SK-N-SH (cell line): Measurements from ENCODE around the gene SYTL5. TPM values are rescaled to one million over a fixed set of nuclear protein-coding genes. Genes with fewer than 3 reads are reported as not detected.

Experiments
- CTCF ChIA-PET: fragments of 300-600, 350-600 bp; formaldehyde crosslinking; extraction: SDS; loops from one replicate; lab custom pipeline; 2021; lab: Yijun Ruan, JAX
- POLR2A ChIA-PET: fragments of 350-600 bp; sonication (Branson Sonifier 250); formaldehyde crosslinking; extraction: SDS; loops from one replicate; lab custom pipeline; 2020; ENCODE audit warnings: antibody characterized with exemption, inconsistent platforms; lab: Yijun Ruan, JAX
- DNase-seq: peaks from one replicate; pipeline ENCODE4 v3.0.0; 2012
- H2AFZ ChIP-seq: fragments of 200-600 bp; sonication (generic); 2 replicates; pipeline ENCODE4 v1.8.1; 2016; ENCODE audit warnings: antibody characterized with exemption, mild to moderate bottlenecking, low read depth
- H3F3A ChIP-seq: fragments of 200-600 bp; sonication (generic); replicated peaks from 2 replicates; pipeline ENCODE3; 2016; ENCODE audit warnings: antibody characterized with exemption, mild to moderate bottlenecking; ENCODE audit not compliant: insufficient read depth
- H3K27ac ChIP-seq, 2 experiments: fragments of 200-500 bp in 1 of 2; fragments of 200-600 bp in 1 of 2; sonication (Bioruptor generic) in 1 of 2; sonication (generic), shearing (Covaris generic) in 1 of 2; 2 replicates each; pipeline versions ENCODE4 v1.5.1 to v1.6.1; 2014 to 2016; ENCODE audit warnings: low read depth in 2 of 2, inconsistent platforms in 1 of 2, low read length in 1 of 2, mild to moderate bottlenecking in 1 of 2, mixed read lengths in 1 of 2
- H3K27me3 ChIP-seq: fragments of 200-600 bp; sonication (generic), shearing (Covaris generic); 2 replicates; pipeline ENCODE4 v1.6.1; 2016; ENCODE audit warnings: mixed run types; ENCODE audit not compliant: insufficient read depth
- H3K36me3 ChIP-seq, 2 experiments: fragments of 200-500 bp in 1 of 2; fragments of 200-600 bp in 1 of 2; sonication (Bioruptor generic) in 1 of 2; sonication (generic) in 1 of 2; replicated peaks in 1 of 2; 2 replicates each; pipeline versions ENCODE3 to v1.5.1; 2014 to 2016; ENCODE audit warnings: low read length in 1 of 2, mild to moderate bottlenecking in 1 of 2; ENCODE audit not compliant: insufficient read depth in 2 of 2, control insufficient read depth in 1 of 2
- H3K4me1 ChIP-seq, 2 experiments: fragments of 200-500 bp in 1 of 2; fragments of 200-600 bp in 1 of 2; sonication (Bioruptor generic) in 1 of 2; sonication (generic), shearing (Covaris generic) in 1 of 2; 2 replicates each; pipeline versions ENCODE4 v1.5.1 to v1.6.1; 2014 to 2016; ENCODE audit warnings: low read depth in 1 of 2, low read length in 1 of 2, mixed run types in 1 of 2; ENCODE audit not compliant: insufficient read depth in 2 of 2, control insufficient read depth in 1 of 2
- H3K4me2 ChIP-seq: fragments of 200-600 bp; sonication (generic), shearing (Covaris generic); 2 replicates; pipeline ENCODE4 v1.6.1; 2017; ENCODE audit warnings: mixed run types
- H3K4me3 ChIP-seq, 2 experiments: fragments of 200-500 bp in 1 of 2; fragments of 200-600 bp in 1 of 2; sonication (Bioruptor generic) in 1 of 2; sonication (generic), shearing (Covaris generic) in 1 of 2; 2 replicates each; pipeline versions ENCODE4 v1.5.1 to v1.8.1; 2014 to 2016; ENCODE audit warnings: low read depth in 2 of 2, inconsistent platforms in 1 of 2, low read length in 1 of 2, mild to moderate bottlenecking in 1 of 2, mixed read lengths in 1 of 2, moderate library complexity in 1 of 2
- H3K79me2 ChIP-seq: fragments of 200-600 bp; sonication (generic); 2 replicates; pipeline ENCODE4 v1.8.1; 2017; ENCODE audit warnings: mild to moderate bottlenecking; ENCODE audit not compliant: insufficient read depth
- H3K9ac ChIP-seq: fragments of 200-600 bp; sonication (generic); 2 replicates; pipeline ENCODE4 v1.6.1; 2017; ENCODE audit warnings: mixed run types
- H3K9me2 ChIP-seq: fragments of 200-600 bp; sonication (generic); 2 replicates; pipeline ENCODE4 v1.6.1; 2017; ENCODE audit warnings: mixed run types
- H3K9me3 ChIP-seq: fragments of 200-600 bp; sonication (generic); 2 replicates; pipeline ENCODE4 v1.6.1; 2017; ENCODE audit warnings: mixed run types, mild to moderate bottlenecking, moderate library complexity
- H4K20me1 ChIP-seq: fragments of 200-600 bp; sonication (generic); 2 replicates; pipeline ENCODE4 v1.6.1; 2017; ENCODE audit warnings: mild to moderate bottlenecking, mixed run types; ENCODE audit not compliant: insufficient read depth
- EP300 ChIP-seq, 2 experiments: IDR thresholded peaks; 2 replicates each; pipeline versions ENCODE4 v1.4.0 to v1.6.1; 2012; ENCODE audit warnings: borderline replicate concordance in 1 of 2, low read depth in 1 of 2, low read length in 1 of 2
- EZH2phosphoT487 ChIP-seq: fragments of 200-600 bp; sonication (generic); IDR thresholded peaks from 2 replicates; pipeline ENCODE4 v1.6.1; 2017; ENCODE audit warnings: low read depth, mixed run types, mild to moderate bottlenecking, antibody characterized with exemption, moderate library complexity, borderline replicate concordance
- FOSL2 ChIP-seq: IDR thresholded peaks from 2 replicates; pipeline ENCODE4 v1.4.0; 2012; ENCODE audit warnings: low read depth, mild to moderate bottlenecking, moderate library complexity, borderline replicate concordance
- FOXJ3 ChIP-seq: sonication (generic); formaldehyde crosslinking; IDR thresholded peaks from 2 replicates; pipeline ENCODE4 v1.5.1; 2020; ENCODE audit warnings: mild to moderate bottlenecking, missing genetic modification reagents
- FOXM1 ChIP-seq: IDR thresholded peaks from 2 replicates; pipeline ENCODE4 v1.4.0; 2012; ENCODE audit warnings: low read depth, mild to moderate bottlenecking
- GABPA ChIP-seq: IDR thresholded peaks from 2 replicates; pipeline ENCODE4 v1.4.0; 2012; ENCODE audit warnings: low read depth, mild to moderate bottlenecking
- IRF3 ChIP-seq: fragments of 150-350 bp; IDR thresholded peaks from 2 replicates; pipeline ENCODE4 v1.6.1; 2016; ENCODE audit warnings: mild to moderate bottlenecking, low read depth, low read length
- TAF1 ChIP-seq: IDR thresholded peaks from 2 replicates; pipeline ENCODE4 v1.6.1; 2012; ENCODE audit warnings: low read depth, mild to moderate bottlenecking, low read length, moderate library complexity, borderline replicate concordance
- USF1 ChIP-seq: IDR thresholded peaks from 2 replicates; pipeline ENCODE4 v1.4.0; 2012; ENCODE audit warnings: low read depth, borderline replicate concordance
- WGBS: methylation state at CpG from one replicate; pipeline ENCODE4 v1.1.6; 2017; ENCODE audit warnings: low lambda C conversion rate; 5-methylcytosine and 5-hydroxymethylcytosine counted together
- polyA plus RNA-seq, 3 experiments: library from polyadenylated mRNA; depleted of rRNA; stranded (reverse); fragments of >200 nt; gene quantifications; 2 replicates each; pipeline ENCODE4 v1.2.3, GENCODE V29; 2012

SYTL5 gene
- polyA plus RNA-seq, 1 of the 3 experiments (the other 2 are of a cell fraction): 0.74 TPM

GRCh38 chrX:37958525-37959211 lies 47.7 kb upstream of the SYTL5 start (continued):
- TF ChIP-seq EZH2phosphoT487: no peak
- TF ChIP-seq EP300 (IDR thresholded peaks at IDR 0.05; ENCODE audit: borderline replicate concordance in 1 of 2, low read depth in 1 of 2, low read length in 1 of 2): no peak
- TF ChIP-seq TAF1: no peak
- TF ChIP-seq IRF3: no peak

GRCh38 chrX:37959212-37960021 lies 46.9 kb upstream of the SYTL5 start:
- no peaks in the 10 kb centered on the region for H3K4me1 ChIP-seq
- H3K27me3 ChIP-seq: no peaks in the 10 kb centered on the region
- H3K4me2 ChIP-seq: no peak overlapping the region
- no peaks in the 10 kb centered on the region for H3F3A ChIP-seq
- no peak overlapping the region for H3K27ac ChIP-seq
- H3K9ac ChIP-seq: no peak overlapping the region
- ChIA-PET CTCF (no interaction called here), POLR2A (no interaction called here)
- H2AFZ ChIP-seq: no peak overlapping the region
- H3K36me3 ChIP-seq: no peaks in the 10 kb centered on the region
- H3K79me2 ChIP-seq: no peaks in the 10 kb centered on the region
- H3K9me2 ChIP-seq: no peaks in the 10 kb centered on the region
- no peak for DNase-seq
- no peaks in the 10 kb centered on the region for H4K20me1 ChIP-seq
- 33% methylated on average over 15 of the region's 15 CpGs for WGBS
- TF ChIP-seq USF1 (no peak), EP300 (IDR thresholded peaks at IDR 0.05; ENCODE audit: borderline replicate concordance in 1 of 2, low read depth in 1 of 2, low read length in 1 of 2) (no peak), FOXJ3 (no peak), FOXM1 (no peak), GABPA (no peak), IRF3 (no peak), FOSL2 (no peak)
- H3K9me3 ChIP-seq: no peaks in the 10 kb centered on the region
- no peak overlapping the region for H3K4me3 ChIP-seq
